HFFc6 (cell line): Measurements from ENCODE around the gene PARN. TPM values are rescaled to one million over a fixed set of nuclear protein-coding genes. Genes with fewer than 3 reads are reported as not detected.
A peak's percentile ranks its signal among the peaks of the same experiment; 100 is the strongest.

Experiments used
- DNase-seq: peaks from one replicate; pipeline ENCODE4 v3.0.0-alpha.2; 2018
- H3K27ac Mint-ChIP-seq: 2 replicates; pipeline ENCODE4 v1.8.0; 2020; ENCODE audit warnings: mild to moderate bottlenecking, mixed read lengths
- H3K27me3 Mint-ChIP-seq: 2 replicates; pipeline ENCODE4 v1.8.0; 2021; ENCODE audit warnings: mild to moderate bottlenecking, moderate library complexity, mixed read lengths; ENCODE audit not compliant: insufficient read depth
- H3K36me3 Mint-ChIP-seq: 2 replicates; pipeline ENCODE4 v1.8.0; 2021; ENCODE audit warnings: low read depth, mixed read lengths
- H3K4me1 Mint-ChIP-seq: 2 replicates; pipeline ENCODE4 v1.8.0; 2020; ENCODE audit warnings: low read depth, mixed read lengths
- H3K4me3 Mint-ChIP-seq: 2 replicates; pipeline ENCODE4 v1.8.0; 2020; ENCODE audit warnings: mild to moderate bottlenecking, moderate library complexity, mixed read lengths
- H3K9me3 Mint-ChIP-seq: 2 replicates; pipeline ENCODE4 v1.8.0; 2020; ENCODE audit warnings: mild to moderate bottlenecking, mixed read lengths
- total RNA-seq, 6 experiments: library from RNA; stranded (reverse); fragmentation: NEBNext Ultra II Directional; extraction: Animal tissue kit (Norgen Biotek cat#: 25700); gene quantifications; 2 replicates in 1 of 6; 3 replicates in 5 of 6; pipeline ENCODE4 v1.2.3, GENCODE V29; 2021
- TF ChIP-seq, protein P1 (sequence below): fragments of 200-600 bp; sonication (generic); IDR thresholded peaks from 2 replicates; pipeline ENCODE4 v1.5.0; 2021; ENCODE audit warnings: antibody characterized with exemption, mild to moderate bottlenecking

Gene PARN
- total RNA-seq, 6 experiments from 2014 or later: 25.5 to 36.1 (median 30.4) TPM

DNA sequence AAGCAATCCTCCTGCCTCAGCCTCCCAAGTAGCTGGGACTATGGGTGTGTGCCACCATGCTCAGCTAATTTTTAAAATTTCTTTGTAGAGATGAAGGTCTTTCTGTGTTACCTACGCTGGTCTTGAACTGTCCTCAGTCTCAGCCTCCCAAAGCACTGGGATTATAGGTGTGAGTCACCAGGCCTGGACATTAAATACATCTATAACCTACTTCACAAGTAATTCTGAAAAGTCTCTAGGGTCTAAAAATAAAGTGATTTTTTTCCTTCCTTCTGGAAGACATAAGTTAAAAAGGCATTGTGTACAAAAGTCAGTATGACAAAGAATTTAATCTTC lies 118.3 kb downstream of the PARN start:
- H3K27ac Mint-ChIP-seq: peak overlapping the region; percentile 69
- H3K4me3 Mint-ChIP-seq: peak overlapping the region; percentile 37
- TF ChIP-seq, protein P1, sequence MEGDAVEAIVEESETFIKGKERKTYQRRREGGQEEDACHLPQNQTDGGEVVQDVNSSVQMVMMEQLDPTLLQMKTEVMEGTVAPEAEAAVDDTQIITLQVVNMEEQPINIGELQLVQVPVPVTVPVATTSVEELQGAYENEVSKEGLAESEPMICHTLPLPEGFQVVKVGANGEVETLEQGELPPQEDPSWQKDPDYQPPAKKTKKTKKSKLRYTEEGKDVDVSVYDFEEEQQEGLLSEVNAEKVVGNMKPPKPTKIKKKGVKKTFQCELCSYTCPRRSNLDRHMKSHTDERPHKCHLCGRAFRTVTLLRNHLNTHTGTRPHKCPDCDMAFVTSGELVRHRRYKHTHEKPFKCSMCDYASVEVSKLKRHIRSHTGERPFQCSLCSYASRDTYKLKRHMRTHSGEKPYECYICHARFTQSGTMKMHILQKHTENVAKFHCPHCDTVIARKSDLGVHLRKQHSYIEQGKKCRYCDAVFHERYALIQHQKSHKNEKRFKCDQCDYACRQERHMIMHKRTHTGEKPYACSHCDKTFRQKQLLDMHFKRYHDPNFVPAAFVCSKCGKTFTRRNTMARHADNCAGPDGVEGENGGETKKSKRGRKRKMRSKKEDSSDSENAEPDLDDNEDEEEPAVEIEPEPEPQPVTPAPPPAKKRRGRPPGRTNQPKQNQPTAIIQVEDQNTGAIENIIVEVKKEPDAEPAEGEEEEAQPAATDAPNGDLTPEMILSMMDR: no peak
- H3K4me1 Mint-ChIP-seq: peaks cover 38% of the 10 kb centered on the region
- H3K36me3 Mint-ChIP-seq: peaks cover 4% of the 10 kb centered on the region; the same call in 1 of the 2 replicates
- no peaks in the 10 kb centered on the region for H3K27me3 Mint-ChIP-seq
- no peaks in the 10 kb centered on the region for H3K9me3 Mint-ChIP-seq
- no peak for DNase-seq

DNA sequence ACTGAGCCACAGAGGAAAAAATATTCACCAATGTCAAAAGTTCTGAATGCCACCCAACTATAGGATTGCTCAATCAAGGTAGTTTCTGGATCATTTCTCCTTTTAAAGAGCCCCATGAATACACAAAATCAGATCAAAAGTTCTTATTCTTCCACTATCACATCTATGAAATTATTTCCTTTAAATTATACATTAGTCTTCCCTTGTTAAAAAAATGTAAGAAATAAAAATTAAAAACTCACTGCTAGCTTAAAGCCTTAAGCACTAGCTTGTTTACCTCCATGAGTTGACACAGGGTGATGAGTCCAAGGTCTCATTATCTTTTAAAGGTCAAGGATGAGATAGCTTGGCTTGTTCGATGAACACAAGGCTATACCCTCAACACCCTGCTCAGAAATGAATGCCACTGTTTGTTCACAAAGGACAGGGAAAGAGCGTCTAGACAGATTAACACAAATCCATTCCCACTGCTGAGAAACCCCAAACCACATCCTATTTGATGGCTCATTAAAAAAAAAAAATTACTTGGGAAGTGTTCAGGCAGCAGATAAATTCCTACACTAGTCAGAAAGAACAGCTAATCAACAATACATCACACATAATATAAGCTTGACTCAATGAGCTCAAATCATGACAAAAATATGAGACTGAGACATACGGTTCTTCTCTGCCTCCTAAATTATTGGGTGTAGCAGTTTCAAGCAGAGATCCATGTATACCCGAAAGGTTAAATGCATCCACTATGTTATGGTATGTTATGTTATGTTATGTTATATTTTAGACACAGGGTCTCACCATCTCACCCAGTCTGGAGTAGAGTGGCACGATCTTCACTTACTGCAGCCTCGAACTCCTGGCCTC lies 118.9 kb downstream of the PARN start:
- no peaks in the 10 kb centered on the region for H3K9me3 Mint-ChIP-seq
- DNase-seq: peak; percentile 65
- peaks cover 4% of the 10 kb centered on the region; the same call in 1 of the 2 replicates for H3K36me3 Mint-ChIP-seq
- H3K27me3 Mint-ChIP-seq: no peaks in the 10 kb centered on the region
- H3K4me3 Mint-ChIP-seq: peak overlapping the region; percentile 54
- TF ChIP-seq, protein P1: no peak
- peak overlapping the region; percentile 69 for H3K27ac Mint-ChIP-seq
- H3K4me1 Mint-ChIP-seq: peaks cover 43% of the 10 kb centered on the region

DNA sequence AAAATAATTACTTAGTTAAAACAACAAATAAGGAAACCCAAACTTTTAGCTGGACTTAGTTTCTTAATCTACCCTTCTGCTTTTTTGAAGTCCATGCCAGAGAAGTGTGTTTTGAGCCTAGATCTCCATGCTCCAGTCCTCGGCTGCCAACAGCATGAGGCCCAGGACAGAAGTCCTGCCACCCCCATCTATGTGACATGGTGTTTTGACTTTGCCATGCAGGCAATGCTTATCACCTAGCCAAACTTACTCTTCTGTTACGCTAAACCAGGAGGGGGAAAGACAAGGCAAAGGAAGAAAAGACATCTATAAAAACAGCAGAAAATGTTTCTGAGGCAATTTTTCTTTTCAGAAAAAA lies 119.5 kb downstream of the PARN start:
- Mint-ChIP-seq H3K27me3 (no peaks in the 10 kb centered on the region), H3K4me3 (0 out of 2 replicates have a peak overlapping the region, but pooled peaks have one; percentile 54), H3K36me3 (peaks cover 4% of the 10 kb centered on the region; the same call in 1 of the 2 replicates), H3K4me1 (peaks cover 49% of the 10 kb centered on the region), H3K27ac (peak overlapping the region; percentile 69), H3K9me3 (no peaks in the 10 kb centered on the region)
- TF ChIP-seq, protein P1: no peak
- DNase-seq: no peak

DNA sequence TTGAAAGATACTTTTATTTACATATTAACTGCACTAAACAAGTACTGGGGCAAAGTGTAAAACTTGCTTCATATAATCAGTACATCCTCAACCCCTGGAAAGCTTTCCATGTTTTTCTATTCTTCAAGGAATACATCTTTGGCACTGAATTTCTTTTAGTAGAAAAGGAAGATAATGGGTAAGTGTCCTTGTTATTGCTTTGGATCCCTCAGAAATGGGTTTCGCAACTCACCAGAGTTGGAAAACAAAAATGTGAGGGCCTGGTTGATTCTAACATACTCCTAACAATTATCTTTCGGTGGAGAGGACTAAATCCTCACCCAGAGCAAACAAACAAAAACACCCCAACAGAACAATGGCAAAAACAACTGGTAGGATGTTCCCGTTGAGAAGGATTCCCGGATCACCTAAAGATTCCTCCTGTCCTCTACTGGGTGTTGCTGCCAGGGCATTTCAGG lies 120.4 kb downstream of the PARN start:
- Mint-ChIP-seq H3K27me3 (no peaks in the 10 kb centered on the region), H3K4me3 (no peak overlapping the region; the same call in 1 of the 2 replicates), H3K9me3 (no peaks in the 10 kb centered on the region), H3K36me3 (peaks cover 4% of the 10 kb centered on the region; the same call in 1 of the 2 replicates), H3K27ac (no peak overlapping the region), H3K4me1 (peaks cover 58% of the 10 kb centered on the region)
- TF ChIP-seq, protein P1: no peak
- DNase-seq: no peak

DNA sequence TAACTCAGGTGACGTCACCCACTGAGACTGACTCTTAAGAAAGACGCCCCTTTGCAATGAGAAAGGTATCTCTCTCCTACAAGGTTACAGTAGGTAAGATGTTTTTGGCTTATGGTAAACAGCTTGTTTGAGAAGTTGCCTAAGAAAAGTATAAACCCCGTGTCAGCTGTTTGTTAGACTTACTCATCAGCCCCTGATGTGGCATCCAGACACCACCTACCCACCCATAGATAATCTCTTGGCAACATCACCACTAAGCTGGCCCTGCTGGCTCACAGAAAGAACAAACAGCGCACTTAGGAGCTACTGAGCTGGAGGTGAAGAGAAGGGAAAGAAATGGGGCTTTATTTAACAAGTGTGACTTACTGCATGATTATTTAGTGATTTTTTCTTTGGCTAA lies 121.0 kb downstream of the PARN start:
- TF ChIP-seq, protein P1: no peak
- Mint-ChIP-seq H3K4me1 (peaks cover 60% of the 10 kb centered on the region), H3K9me3 (no peaks in the 10 kb centered on the region), H3K27me3 (no peaks in the 10 kb centered on the region), H3K36me3 (peaks cover 4% of the 10 kb centered on the region; the same call in 1 of the 2 replicates), H3K27ac (no peak overlapping the region), H3K4me3 (no peak overlapping the region)
- DNase-seq: no peak
